PC-3 (cell line): ENCODE results near the gene FOXO1.

Experiments used
- EZH2 ChIP-seq: fragments of 300-600 bp; sonication (generic); IDR thresholded peaks from one replicate; pipeline ENCODE4 v1.6.1; 2017; ENCODE audit warnings: antibody characterized with exemption, mild to moderate bottlenecking, low read length; ENCODE audit not compliant: unreplicated experiment
- TF ChIP-seq, protein P1 (sequence below): fragments of 300-600 bp; sonication (generic); conservative IDR thresholded peaks from 2 replicates; pipeline ENCODE4 v1.5.1; 2017; ENCODE audit warnings: antibody characterized with exemption, low read depth, mild to moderate bottlenecking, low read length

DNA sequence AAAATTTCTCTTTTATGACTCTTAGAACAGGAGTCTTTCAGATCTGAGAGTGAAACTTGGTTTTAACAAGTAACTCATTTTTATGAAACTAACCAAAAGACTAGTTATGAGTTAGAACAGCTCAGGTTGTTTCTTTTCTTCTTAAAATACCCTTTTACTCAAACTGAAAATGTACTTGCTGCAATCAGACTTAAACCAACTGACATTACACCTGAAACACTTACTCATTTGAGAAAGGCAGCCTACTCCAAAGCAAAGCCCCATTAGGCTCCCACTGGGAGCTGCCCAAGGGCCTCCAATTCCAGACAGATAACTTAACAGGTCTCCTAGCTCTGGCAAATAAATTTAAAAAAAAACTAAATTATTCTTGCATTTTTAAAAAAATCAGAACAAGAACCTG, 3.6 kb downstream of the FOXO1 start:
- TF ChIP-seq, protein P1, sequence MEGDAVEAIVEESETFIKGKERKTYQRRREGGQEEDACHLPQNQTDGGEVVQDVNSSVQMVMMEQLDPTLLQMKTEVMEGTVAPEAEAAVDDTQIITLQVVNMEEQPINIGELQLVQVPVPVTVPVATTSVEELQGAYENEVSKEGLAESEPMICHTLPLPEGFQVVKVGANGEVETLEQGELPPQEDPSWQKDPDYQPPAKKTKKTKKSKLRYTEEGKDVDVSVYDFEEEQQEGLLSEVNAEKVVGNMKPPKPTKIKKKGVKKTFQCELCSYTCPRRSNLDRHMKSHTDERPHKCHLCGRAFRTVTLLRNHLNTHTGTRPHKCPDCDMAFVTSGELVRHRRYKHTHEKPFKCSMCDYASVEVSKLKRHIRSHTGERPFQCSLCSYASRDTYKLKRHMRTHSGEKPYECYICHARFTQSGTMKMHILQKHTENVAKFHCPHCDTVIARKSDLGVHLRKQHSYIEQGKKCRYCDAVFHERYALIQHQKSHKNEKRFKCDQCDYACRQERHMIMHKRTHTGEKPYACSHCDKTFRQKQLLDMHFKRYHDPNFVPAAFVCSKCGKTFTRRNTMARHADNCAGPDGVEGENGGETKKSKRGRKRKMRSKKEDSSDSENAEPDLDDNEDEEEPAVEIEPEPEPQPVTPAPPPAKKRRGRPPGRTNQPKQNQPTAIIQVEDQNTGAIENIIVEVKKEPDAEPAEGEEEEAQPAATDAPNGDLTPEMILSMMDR: no peak
- TF ChIP-seq EZH2: no peak
